AG10803 (cell line): ENCODE measurements around the gene FAM131C.
"Not testable (repeated sequence)": the region's sequence is repeated elsewhere in the genome, so short reads cannot be mapped to it uniquely, and the experiment has no call there.

Experiments used
- DNase-seq: peaks from one replicate; pipeline ENCODE4 v3.0.0; 2010; ENCODE audit warnings: low read depth
- H3K4me3 ChIP-seq: 2 replicates; pipeline ENCODE4 v1.5.1; 2011; ENCODE audit warnings: mild to moderate bottlenecking, low read length, control low read depth
- TF ChIP-seq, protein P1 (sequence below): conservative IDR thresholded peaks from 2 replicates; pipeline ENCODE4 v1.5.1; 2011; ENCODE audit warnings: mild to moderate bottlenecking, low read length, control low read depth, inconsistent platforms

FAM131C gene

DNA sequence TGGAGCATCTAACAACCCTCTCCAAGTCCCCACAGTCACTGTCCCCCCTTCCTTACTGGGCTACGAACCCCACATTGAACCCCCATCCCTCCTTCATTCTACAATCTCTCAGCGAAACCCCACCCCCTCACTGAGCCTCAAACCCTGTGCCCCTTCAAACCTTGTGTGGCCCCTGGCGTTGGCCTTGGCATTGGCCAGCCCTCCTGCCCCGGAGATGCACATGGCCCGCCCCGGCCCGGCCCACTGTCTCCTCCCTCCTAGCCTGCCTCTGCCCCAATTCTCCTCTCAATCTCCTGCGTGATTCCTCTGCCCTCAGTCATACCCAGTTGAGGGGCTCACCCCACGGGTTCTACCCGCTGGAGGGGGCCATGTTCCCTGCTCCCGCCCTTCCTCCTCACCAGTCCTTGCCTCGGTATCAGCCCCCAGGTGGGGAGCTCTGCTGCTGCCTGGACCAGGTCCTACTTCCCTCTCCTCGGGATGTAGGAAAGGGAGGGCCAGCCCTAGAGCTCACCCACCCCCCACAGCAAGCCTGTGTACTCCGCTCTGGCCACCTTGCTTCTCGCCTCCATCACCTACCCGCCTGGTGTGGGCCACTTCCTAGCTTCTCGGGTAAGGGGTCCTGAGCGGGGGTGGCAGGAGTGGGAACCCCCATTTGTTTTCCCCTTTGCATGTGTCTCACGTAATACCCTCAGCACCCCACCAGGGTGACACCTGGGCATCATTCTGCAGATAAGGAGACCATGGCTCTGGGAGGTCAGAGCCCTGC, 45.0 kb downstream of the FAM131C start:
- H3K4me3 ChIP-seq, result no peak overlapping the region
- TF ChIP-seq, protein P1, sequence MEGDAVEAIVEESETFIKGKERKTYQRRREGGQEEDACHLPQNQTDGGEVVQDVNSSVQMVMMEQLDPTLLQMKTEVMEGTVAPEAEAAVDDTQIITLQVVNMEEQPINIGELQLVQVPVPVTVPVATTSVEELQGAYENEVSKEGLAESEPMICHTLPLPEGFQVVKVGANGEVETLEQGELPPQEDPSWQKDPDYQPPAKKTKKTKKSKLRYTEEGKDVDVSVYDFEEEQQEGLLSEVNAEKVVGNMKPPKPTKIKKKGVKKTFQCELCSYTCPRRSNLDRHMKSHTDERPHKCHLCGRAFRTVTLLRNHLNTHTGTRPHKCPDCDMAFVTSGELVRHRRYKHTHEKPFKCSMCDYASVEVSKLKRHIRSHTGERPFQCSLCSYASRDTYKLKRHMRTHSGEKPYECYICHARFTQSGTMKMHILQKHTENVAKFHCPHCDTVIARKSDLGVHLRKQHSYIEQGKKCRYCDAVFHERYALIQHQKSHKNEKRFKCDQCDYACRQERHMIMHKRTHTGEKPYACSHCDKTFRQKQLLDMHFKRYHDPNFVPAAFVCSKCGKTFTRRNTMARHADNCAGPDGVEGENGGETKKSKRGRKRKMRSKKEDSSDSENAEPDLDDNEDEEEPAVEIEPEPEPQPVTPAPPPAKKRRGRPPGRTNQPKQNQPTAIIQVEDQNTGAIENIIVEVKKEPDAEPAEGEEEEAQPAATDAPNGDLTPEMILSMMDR, result no peak
- DNase-seq, result no peak

DNA sequence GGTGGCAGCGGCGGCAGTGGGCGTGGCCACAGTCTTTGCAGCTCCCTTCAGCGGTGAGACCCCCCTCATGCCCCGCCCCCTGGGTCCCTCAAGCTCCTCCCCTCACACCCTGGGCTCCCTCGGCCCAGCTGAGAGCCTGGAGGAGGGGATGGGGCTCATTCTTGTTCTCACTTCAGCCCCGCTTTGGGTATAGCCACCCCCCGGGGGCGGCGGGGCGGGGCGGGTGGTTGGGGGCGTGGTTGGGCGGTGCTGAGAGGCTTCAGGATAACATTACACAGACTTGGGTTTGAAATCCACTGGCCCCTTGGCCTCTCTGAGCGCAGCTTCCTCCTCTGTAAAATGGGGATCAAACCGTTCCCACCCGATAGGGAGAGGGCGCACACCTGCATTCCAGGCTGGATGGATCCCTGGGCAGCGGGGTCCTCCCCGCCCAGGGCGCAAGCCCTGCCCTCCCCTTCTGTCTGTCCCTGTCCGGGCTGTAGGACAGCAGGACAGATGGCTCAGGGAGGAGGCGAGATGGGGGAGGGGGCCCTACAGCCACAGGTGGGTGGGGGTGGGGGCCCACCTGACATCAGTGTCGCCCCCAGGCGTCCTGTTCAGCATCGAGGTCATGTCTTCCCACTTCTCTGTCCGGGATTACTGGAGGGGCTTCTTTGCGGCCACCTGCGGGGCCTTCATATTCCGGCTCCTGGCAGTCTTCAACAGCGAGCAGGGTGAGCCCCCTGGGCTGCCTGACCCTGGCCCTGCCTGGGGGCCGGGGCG, 46.5 kb downstream of the FAM131C start:
- no peak for DNase-seq
- TF ChIP-seq, protein P1, result no peak
- peak overlapping the region; percentile 20 for H3K4me3 ChIP-seq

DNA sequence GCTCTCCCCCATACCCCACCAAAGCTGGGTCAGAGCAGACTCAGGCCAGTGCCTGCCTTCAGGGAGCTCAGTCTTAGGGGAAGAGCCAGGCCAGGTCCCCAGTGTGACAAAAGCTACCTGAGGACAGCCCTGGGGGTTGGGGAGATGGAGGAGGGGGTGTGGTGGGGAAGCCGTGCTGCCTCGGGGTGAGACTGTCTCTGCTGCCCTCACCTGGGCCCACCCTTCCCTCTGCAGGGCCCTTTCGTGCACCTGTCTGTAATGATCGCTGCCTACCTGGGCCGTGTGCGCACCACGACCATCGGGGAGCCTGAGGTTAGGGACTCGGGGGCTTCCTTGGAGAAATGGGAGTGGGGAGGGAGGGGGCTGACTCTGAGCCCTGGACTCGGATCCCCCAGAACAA, 47.1 kb downstream of the FAM131C start:
- H3K4me3 ChIP-seq, DNase-seq: not testable (repeated sequence)

DNA sequence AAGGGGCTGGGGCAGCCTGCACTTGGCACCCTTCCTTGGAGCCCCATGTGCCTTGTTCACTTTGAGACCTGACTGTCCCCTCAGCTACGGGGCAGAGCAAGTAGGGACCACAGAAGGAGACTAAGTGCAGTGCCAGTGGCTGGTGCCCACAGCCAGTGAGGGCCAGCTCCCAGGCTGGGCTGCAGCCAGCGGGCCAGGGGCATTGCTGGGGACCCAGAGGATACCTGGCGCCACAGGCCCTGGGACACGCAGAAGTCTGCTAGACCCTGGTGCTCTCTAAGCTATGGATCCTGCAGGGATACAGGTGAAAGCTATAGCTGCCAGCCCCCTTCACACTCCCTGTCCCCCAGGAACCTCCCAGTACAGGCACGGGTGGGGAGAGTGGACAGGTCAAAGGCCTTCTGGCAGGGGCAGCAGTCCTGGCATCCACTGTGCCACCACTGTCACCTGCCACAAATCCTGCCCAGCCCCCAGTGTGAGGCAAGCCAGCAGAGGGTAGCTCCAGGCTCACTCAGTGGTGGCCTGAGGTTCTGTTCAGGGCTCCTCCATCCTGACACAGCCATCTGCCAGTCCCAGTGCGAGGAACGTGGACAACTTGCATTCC, 50.3 kb downstream of the FAM131C start:
- DNase-seq, result no peak
- no peak overlapping the region for H3K4me3 ChIP-seq
- TF ChIP-seq, protein P1, result no peak

DNA sequence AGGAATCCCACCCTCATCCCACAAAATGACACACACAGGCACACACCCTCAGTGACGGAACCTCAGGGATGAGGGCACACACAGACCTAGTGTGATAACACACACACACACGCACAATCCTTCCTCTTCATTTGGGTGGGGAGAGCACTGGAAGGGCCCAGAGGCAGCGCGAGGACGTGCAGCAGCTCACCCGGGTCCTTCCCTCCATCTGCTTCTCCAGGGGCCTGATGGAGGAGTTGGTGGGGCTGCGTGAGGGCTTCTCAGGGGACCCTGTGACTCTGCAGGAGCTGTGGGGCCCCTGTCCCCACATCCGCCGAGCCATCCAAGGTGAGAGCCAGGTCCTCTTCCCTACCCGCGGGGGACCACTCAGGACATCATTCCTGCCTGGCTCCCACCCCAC, 51.1 kb downstream of the FAM131C start:
- TF ChIP-seq, protein P1, result no peak
- H3K4me3 ChIP-seq, result no peak overlapping the region
- no peak for DNase-seq

DNA sequence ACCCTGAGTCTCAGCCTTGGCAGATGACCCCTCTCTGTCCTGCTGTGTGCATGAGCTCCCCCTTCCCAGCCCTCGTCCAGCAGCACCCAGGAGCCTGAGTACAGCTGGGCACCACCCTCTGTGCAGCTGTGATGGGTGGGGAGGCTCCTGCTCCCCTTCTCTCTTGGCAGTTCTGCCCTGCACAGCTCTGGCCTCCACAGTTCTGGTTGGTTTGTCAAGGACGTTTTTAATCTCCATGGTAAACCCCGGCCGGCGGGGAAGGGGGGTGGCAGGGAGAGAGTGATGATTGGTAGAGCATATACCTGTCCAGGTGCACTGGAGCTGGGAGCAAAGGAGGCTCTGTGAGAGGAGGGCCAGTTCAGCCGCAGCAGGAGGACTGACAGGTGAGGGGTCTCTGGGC, 51.8 kb downstream of the FAM131C start, which contains the start of gene CLCNKA:
Gene CLCNKA, plus strand, starts transcription at position 356 of the 400 bp plus-strand sequence. CDS start 584 bp downstream, outside the sequence.
- no peak within 1 kb of the TSS for H3K4me3 ChIP-seq
- TF ChIP-seq, protein P1, result no peak
- no peak for DNase-seq

DNA sequence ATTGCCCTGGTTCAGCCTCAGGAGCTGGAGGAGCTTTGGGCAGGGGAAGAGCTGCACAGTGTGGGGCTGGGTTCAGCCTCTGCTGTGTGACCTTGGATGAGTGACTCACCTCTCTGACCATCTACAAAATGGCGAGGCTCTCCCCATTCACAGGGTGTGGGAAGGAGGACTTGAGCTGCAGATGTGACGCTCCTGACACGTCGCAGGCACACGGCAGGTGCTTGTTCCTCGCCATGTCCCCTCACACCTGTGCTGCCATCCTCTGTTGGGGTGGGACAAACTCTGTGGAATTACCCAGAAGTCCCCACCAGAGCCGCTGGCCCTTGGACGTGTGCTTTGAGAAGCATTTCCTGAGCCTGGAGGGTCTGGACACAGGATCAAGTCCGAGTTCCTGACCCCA, 52.6 kb downstream of the FAM131C start:
- H3K4me3 ChIP-seq, DNase-seq: not testable (repeated sequence)

DNA sequence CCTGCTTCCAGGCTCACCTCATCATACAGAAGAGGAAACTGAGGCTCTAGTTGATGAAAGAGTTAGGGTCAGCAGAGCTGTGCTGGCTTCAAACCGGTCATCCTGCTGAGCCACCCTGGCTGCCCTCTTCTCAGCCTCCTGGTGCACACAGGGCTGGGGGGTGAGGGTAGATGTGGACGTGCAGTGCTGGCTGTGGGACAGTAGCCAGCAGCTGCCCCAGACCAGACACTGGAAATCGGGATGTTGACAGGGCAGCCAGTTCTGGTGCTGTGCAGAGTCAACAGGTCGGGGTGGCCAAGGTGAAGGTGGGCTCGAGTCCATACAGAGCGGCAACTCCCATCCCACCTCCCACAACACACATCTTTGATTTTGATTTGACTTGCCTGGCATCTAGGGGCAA, 53.1 kb downstream of the FAM131C start:
- H3K4me3 ChIP-seq, result no peak overlapping the region
- TF ChIP-seq, protein P1, result no peak
- no peak for DNase-seq
